A549 (cell line): Measurements from ENCODE around the gene CLPTM1. TPM values are rescaled to one million over a fixed set of nuclear protein-coding genes. Genes with fewer than 3 reads are reported as not detected.

Source experiments
- ATAC-seq, 2 experiments: fragments of 200-7000 bp in 1 of 2; fragments of >200 bp in 1 of 2; cut with Nextera tagmentation in 1 of 2; cut with Tn5 transposase in 1 of 2; 3 replicates each; pipeline versions ENCODE4 v1.8.0 to v1.9.1; 2018 to 2020; ENCODE audit warnings: mild to moderate bottlenecking in 1 of 2, moderate library complexity in 1 of 2
- CTCF ChIA-PET: fragments of 300-600 bp; sonication (Branson Sonifier 250); formaldehyde crosslinking; extraction: SDS; loops from one replicate; lab custom pipeline; 2021; ENCODE audit warnings: antibody characterized with exemption, inconsistent platforms; lab: Yijun Ruan, JAX
- POLR2A ChIA-PET: fragments of 350-600 bp; formaldehyde crosslinking; extraction: SDS; loops from one replicate; lab custom pipeline; 2021; ENCODE audit warnings: antibody characterized with exemption, inconsistent platforms; lab: Yijun Ruan, JAX
- DNase-seq, 2 experiments: peaks; one replicate each; pipeline versions ENCODE4 v3.0.0 to v3.0.0-alpha.2; 2011 to 2016; ENCODE audit warnings: low read depth in 1 of 2, low spot score in 1 of 2
- FAIRE-seq: peaks from 2 replicates; lab custom pipeline; 2011; peaks lifted over from hg19 to GRCh38; lab: Jason Lieb, UNC
- H3K27ac ChIP-seq, 2 experiments: fragments of >200 bp; sonication (Bioruptor Twin); formaldehyde crosslinking; 3 replicates each; pipeline ENCODE4 v1.5.1; 2016 to 2017
- H3K4me1 ChIP-seq: fragments of >200 bp; sonication (Bioruptor Twin); formaldehyde crosslinking; 3 replicates; pipeline ENCODE4 v1.6.1; 2016
- H3K4me2 ChIP-seq: fragments of >200 bp; sonication (Bioruptor Twin); formaldehyde crosslinking; 3 replicates; pipeline ENCODE4 v1.6.1; 2016
- H3K4me3 ChIP-seq: fragments of >200 bp; sonication (Bioruptor Twin); formaldehyde crosslinking; 3 replicates; pipeline ENCODE4 v1.5.1; 2016
- H3K9me3 ChIP-seq: fragments of >200 bp; sonication (Bioruptor Twin); formaldehyde crosslinking; 3 replicates; pipeline ENCODE4 v1.6.1; 2016
- BHLHE40 ChIP-seq: IDR thresholded peaks from 2 replicates; pipeline ENCODE4 v1.6.1; 2012; ENCODE audit warnings: low read depth, low read length, inconsistent platforms
- CBX2 ChIP-seq: fragments of 200-600 bp; sonication (generic); IDR thresholded peaks from 2 replicates; pipeline ENCODE4 v1.6.1; 2016; ENCODE audit warnings: low read depth, mild to moderate bottlenecking, borderline replicate concordance
- CBX8 ChIP-seq: fragments of 200-600 bp; sonication (generic); IDR thresholded peaks from 2 replicates; pipeline ENCODE4 v1.6.1; 2016
- CEBPB ChIP-seq, 2 experiments: fragments of >200 bp in 1 of 2; sonication (Bioruptor Twin) in 1 of 2; formaldehyde crosslinking in 1 of 2; IDR thresholded peaks; 2 replicates each; pipeline ENCODE4 v1.6.1; 2012 to 2016
- EHF ChIP-seq: fragments of 250-450 bp; sonication (Bioruptor Pico); IDR thresholded peaks from 2 replicates; pipeline ENCODE4 v1.5.0; 2020; ENCODE audit warnings: mild to moderate bottlenecking
- EHMT2 ChIP-seq: fragments of 200-600 bp; sonication (generic); IDR thresholded peaks from 2 replicates; pipeline ENCODE4 v1.6.1; 2016; ENCODE audit warnings: antibody characterized with exemption, low read depth, mild to moderate bottlenecking, moderate library complexity
- ESRRA ChIP-seq: fragments of 150-350 bp; IDR thresholded peaks from 2 replicates; pipeline ENCODE4 v1.6.1; 2014; ENCODE audit warnings: mild to moderate bottlenecking, low read length, borderline replicate concordance
- FOSL2 ChIP-seq, 2 experiments: fragments of 450-650 bp in 1 of 2; fragments of >200 bp in 1 of 2; sonication (Bioruptor Twin) in 1 of 2; formaldehyde crosslinking; IDR thresholded peaks; 2 replicates each; pipeline versions ENCODE4 v1.5.0 to v1.6.1; 2016 to 2020; ENCODE audit warnings: mild to moderate bottlenecking in 1 of 2, moderate library complexity in 1 of 2
- FOXS1 ChIP-seq: fragments of 250-450 bp; sonication (Bioruptor Pico); IDR thresholded peaks from 2 replicates; pipeline ENCODE4 v1.5.0; 2020; ENCODE audit warnings: mild to moderate bottlenecking, moderate library complexity
- GATA3 ChIP-seq: IDR thresholded peaks from 2 replicates; pipeline ENCODE4 v1.6.1; 2012; ENCODE audit warnings: borderline replicate concordance
- HDAC2 ChIP-seq: fragments of 200-600 bp; sonication (generic); IDR thresholded peaks from 2 replicates; pipeline ENCODE4 v1.6.1; 2016
- HOXB13 ChIP-seq: fragments of 250-450 bp; sonication (Bioruptor Pico); IDR thresholded peaks from 2 replicates; pipeline ENCODE4 v1.5.0; 2020; ENCODE audit warnings: low read depth, mild to moderate bottlenecking, moderate library complexity
- KDM5A ChIP-seq: fragments of 200-600 bp; sonication (generic); IDR thresholded peaks from 2 replicates; pipeline ENCODE4 v1.6.1; 2016; ENCODE audit warnings: antibody characterized with exemption, mild to moderate bottlenecking
- NFE2L2 ChIP-seq: fragments of 150-350 bp; conservative IDR thresholded peaks from 2 replicates; pipeline ENCODE4 v1.6.1; 2014; ENCODE audit warnings: low read length
- NPAS2 ChIP-seq: fragments of 250-450 bp; sonication (Bioruptor Pico); IDR thresholded peaks from 2 replicates; pipeline ENCODE4 v1.8.0; 2022; ENCODE audit warnings: mild to moderate bottlenecking, moderate library complexity, borderline replicate concordance
- PHF8 ChIP-seq: fragments of 200-600 bp; sonication (generic); IDR thresholded peaks from 2 replicates; pipeline ENCODE4 v1.6.1; 2016; ENCODE audit warnings: low read depth, mild to moderate bottlenecking, antibody characterized with exemption, moderate library complexity, borderline replicate concordance
- POLR2A ChIP-seq: IDR thresholded peaks from 2 replicates; pipeline ENCODE4 v1.6.1; 2012; ENCODE audit warnings: mild to moderate bottlenecking, low read length
- POLR2AphosphoS2 ChIP-seq: conservative IDR thresholded peaks from 2 replicates; pipeline ENCODE4 v1.6.1; 2012; ENCODE audit warnings: low read length, improper control_type of control experiment, inconsistent platforms
- RAD21 ChIP-seq, 2 experiments: fragments of >200 bp in 1 of 2; sonication (Bioruptor Twin) in 1 of 2; formaldehyde crosslinking in 1 of 2; IDR thresholded peaks in 1 of 2; conservative IDR thresholded peaks in 1 of 2; 2 replicates in 1 of 2; 3 replicates in 1 of 2; pipeline ENCODE4 v1.6.1; 2012 to 2018; ENCODE audit warnings: inconsistent platforms in 1 of 2
- RARB ChIP-seq: fragments of 250-450 bp; sonication (Bioruptor Pico); IDR thresholded peaks from 2 replicates; pipeline ENCODE4 v1.8.0; 2021; ENCODE audit warnings: mild to moderate bottlenecking, moderate library complexity
- RFX5 ChIP-seq: fragments of 450-650 bp; IDR thresholded peaks from 2 replicates; pipeline ENCODE4 v1.7.1; 2014; ENCODE audit warnings: antibody characterized with exemption, mild to moderate bottlenecking, moderate library complexity
- RNF2 ChIP-seq: fragments of 200-600 bp; sonication (generic); IDR thresholded peaks from 2 replicates; pipeline ENCODE4 v1.6.1; 2016; ENCODE audit warnings: low read depth, mild to moderate bottlenecking, antibody characterized with exemption, moderate library complexity, borderline replicate concordance
- SMC3 ChIP-seq: fragments of >200 bp; sonication (Bioruptor Twin); formaldehyde crosslinking; IDR thresholded peaks from 3 replicates; pipeline ENCODE4 v1.6.1; 2018; ENCODE audit warnings: inconsistent platforms
- SREBF2 ChIP-seq: fragments of 450-650 bp; IDR thresholded peaks from 2 replicates; pipeline ENCODE4 v1.6.1; 2014; ENCODE audit warnings: mild to moderate bottlenecking, moderate library complexity
- TP53 ChIP-seq: fragments of 250-450 bp; sonication (Bioruptor Pico); IDR thresholded peaks from 2 replicates; pipeline ENCODE4 v1.5.0; 2021; ENCODE audit warnings: mild to moderate bottlenecking, moderate library complexity
- WGBS: methylation state at CpG from one replicate; pipeline ENCODE4 v1.1.6; 2017; ENCODE audit errors: missing lambda C conversion rate; 5-methylcytosine and 5-hydroxymethylcytosine counted together
- polyA plus RNA-seq, 4 experiments: library from polyadenylated mRNA; depleted of rRNA in 3 of 4; stranded (reverse); fragments of >200 nt; fragmentation: RNase III in 1 of 4; extraction: RNeasy Plus Mini Kit Qiagen cat#74134 plus additional on column Dnase treatment in 1 of 4; gene quantifications; 2 replicates in 3 of 4; 3 replicates in 1 of 4; pipeline ENCODE4 v1.2.3, GENCODE V29; 2011 to 2017
- TF ChIP-seq, protein P1 (sequence below): fragments of 150-350 bp; IDR thresholded peaks from 2 replicates; pipeline ENCODE4 v1.6.1; 2014; ENCODE audit warnings: low read depth, mild to moderate bottlenecking, low read length
- TF ChIP-seq, protein P2 (sequence below): fragments of 250-450 bp; sonication (Bioruptor Pico); IDR thresholded peaks from 2 replicates; pipeline ENCODE4 v1.5.0; 2020; ENCODE audit warnings: low read depth, mild to moderate bottlenecking, moderate library complexity
- TF ChIP-seq, protein P3 (sequence below): fragments of 200-600 bp; sonication (generic); IDR thresholded peaks from 2 replicates; pipeline ENCODE4 v1.6.1; 2016; ENCODE audit warnings: antibody characterized with exemption, mild to moderate bottlenecking, moderate library complexity
- TF ChIP-seq, protein P4 (sequence below): IDR thresholded peaks from 2 replicates; pipeline ENCODE4 v1.6.1; 2012; ENCODE audit warnings: low read depth, borderline replicate concordance
- TF ChIP-seq, protein P5 (sequence below): fragments of >200 bp; sonication (Bioruptor Twin); formaldehyde crosslinking; IDR thresholded peaks from 2 replicates; pipeline ENCODE4 v1.6.1; 2016

The CLPTM1 gene
- polyA plus RNA-seq, 2 of the 4 experiments (the other 2 are of a cell fraction) = 99.3 to 188 TPM

DNA sequence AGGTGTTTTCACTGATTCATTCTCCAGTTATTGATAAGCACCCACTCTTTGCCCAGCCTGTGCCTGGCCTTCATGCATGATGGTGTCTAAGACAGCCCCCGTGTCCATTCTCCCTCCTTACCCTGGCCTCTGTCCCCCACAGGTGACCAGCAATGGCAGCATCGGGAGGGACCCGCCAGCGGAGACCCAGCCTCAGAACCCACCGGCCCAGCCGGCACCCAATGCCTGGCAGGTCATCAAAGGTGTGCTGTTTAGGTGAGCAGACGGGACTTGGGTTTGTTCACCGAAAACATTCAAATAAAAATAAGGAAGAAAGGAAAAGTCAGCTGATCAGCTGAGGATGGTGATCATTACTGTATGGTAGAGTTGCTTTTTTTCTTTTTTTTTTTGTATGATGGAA is 6.6 kb downstream of the CLPTM1 start:
- TF ChIP-seq HOXB13 (CRISPR knock-in tag) = no peak
- TF ChIP-seq NPAS2 = no peak
- no peak for TF ChIP-seq GATA3
- no peak for TF ChIP-seq RNF2
- no peak for TF ChIP-seq RARB (CRISPR knock-in tag)
- TF ChIP-seq, protein P1, sequence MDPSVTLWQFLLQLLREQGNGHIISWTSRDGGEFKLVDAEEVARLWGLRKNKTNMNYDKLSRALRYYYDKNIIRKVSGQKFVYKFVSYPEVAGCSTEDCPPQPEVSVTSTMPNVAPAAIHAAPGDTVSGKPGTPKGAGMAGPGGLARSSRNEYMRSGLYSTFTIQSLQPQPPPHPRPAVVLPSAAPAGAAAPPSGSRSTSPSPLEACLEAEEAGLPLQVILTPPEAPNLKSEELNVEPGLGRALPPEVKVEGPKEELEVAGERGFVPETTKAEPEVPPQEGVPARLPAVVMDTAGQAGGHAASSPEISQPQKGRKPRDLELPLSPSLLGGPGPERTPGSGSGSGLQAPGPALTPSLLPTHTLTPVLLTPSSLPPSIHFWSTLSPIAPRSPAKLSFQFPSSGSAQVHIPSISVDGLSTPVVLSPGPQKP = no peak
- TF ChIP-seq RFX5 = no peak
- no peak for TF ChIP-seq HDAC2
- TF ChIP-seq, protein P2, sequence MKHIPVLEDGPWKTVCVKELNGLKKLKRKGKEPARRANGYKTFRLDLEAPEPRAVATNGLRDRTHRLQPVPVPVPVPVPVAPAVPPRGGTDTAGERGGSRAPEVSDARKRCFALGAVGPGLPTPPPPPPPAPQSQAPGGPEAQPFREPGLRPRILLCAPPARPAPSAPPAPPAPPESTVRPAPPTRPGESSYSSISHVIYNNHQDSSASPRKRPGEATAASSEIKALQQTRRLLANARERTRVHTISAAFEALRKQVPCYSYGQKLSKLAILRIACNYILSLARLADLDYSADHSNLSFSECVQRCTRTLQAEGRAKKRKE (CRISPR knock-in tag) = no peak
- no peak for TF ChIP-seq POLR2AphosphoS2
- TF ChIP-seq CEBPB (IDR thresholded peaks at IDR 0.05) = no peak
- no peak for TF ChIP-seq BHLHE40
- TF ChIP-seq SMC3 = no peak
- TF ChIP-seq POLR2A = no peak
- TF ChIP-seq, protein P3, sequence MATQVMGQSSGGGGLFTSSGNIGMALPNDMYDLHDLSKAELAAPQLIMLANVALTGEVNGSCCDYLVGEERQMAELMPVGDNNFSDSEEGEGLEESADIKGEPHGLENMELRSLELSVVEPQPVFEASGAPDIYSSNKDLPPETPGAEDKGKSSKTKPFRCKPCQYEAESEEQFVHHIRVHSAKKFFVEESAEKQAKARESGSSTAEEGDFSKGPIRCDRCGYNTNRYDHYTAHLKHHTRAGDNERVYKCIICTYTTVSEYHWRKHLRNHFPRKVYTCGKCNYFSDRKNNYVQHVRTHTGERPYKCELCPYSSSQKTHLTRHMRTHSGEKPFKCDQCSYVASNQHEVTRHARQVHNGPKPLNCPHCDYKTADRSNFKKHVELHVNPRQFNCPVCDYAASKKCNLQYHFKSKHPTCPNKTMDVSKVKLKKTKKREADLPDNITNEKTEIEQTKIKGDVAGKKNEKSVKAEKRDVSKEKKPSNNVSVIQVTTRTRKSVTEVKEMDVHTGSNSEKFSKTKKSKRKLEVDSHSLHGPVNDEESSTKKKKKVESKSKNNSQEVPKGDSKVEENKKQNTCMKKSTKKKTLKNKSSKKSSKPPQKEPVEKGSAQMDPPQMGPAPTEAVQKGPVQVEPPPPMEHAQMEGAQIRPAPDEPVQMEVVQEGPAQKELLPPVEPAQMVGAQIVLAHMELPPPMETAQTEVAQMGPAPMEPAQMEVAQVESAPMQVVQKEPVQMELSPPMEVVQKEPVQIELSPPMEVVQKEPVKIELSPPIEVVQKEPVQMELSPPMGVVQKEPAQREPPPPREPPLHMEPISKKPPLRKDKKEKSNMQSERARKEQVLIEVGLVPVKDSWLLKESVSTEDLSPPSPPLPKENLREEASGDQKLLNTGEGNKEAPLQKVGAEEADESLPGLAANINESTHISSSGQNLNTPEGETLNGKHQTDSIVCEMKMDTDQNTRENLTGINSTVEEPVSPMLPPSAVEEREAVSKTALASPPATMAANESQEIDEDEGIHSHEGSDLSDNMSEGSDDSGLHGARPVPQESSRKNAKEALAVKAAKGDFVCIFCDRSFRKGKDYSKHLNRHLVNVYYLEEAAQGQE = no peak
- no peak for TF ChIP-seq CBX8
- no peak for TF ChIP-seq EHF (CRISPR knock-in tag)
- TF ChIP-seq PHF8 = no peak
- no peak for TF ChIP-seq TP53 (CRISPR knock-in tag)
- no peak for TF ChIP-seq FOSL2 (IDR thresholded peaks at IDR 0.05)
- no peak for TF ChIP-seq FOSL2 (CRISPR knock-in tag; IDR thresholded peaks at IDR 0.05)
- Histone ChIP-seq H3K9me3 (no peaks in the 10 kb centered on the region), H3K4me2 (no peak overlapping the region), H3K4me1 (peaks cover 7% of the 10 kb centered on the region; the same call in 1 of the 3 replicates), H3K27ac (no peak overlapping the region), H3K4me3 (no peak overlapping the region)
- 95% methylated on average over 8 of the region's 8 CpGs for WGBS
- ChIA-PET CTCF (interaction anchor here (1.0 to 5.2 kb wide), 3 partner anchors 10 to 98 kb away, joined by 4 to 33 read pairs (median 7); no protein-coding TSS in a partner anchor), POLR2A (no interaction called here)
- FAIRE-seq (no peak), DNase-seq (no peak), ATAC-seq (no peak)

DNA sequence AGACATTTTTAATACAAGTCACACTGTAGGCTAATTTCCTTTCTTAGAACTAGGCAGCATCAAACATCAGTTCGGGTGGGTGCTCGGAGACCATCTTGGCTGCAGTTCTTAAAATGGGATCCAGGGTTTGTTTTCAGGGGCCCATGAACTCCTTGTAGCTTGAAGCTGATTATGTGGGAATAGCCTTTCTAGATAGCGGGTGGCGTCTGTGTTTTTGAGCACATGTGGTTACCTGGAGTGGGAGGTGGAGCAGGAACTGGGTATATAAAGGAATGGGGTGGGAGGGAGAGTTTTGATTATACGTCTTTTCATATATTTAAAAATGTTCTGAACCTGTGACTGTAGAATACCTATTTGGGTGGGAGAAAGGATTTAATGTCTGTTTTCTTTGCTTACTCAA is 12.9 kb downstream of the CLPTM1 start:
- FAIRE-seq (no peak), ATAC-seq (no peak), DNase-seq (no peak)
- Histone ChIP-seq H3K4me2 (no peak overlapping the region), H3K4me3 (no peak overlapping the region), H3K27ac (no peak overlapping the region), H3K9me3 (no peaks in the 10 kb centered on the region), H3K4me1 (no peaks in the 10 kb centered on the region)
- TF ChIP-seq POLR2AphosphoS2 (no peak), KDM5A (no peak), FOSL2 (IDR thresholded peaks at IDR 0.05) (no peak), FOSL2 (CRISPR knock-in tag; IDR thresholded peaks at IDR 0.05) (no peak), HOXB13 (CRISPR knock-in tag) (no peak), RAD21 (conservative IDR thresholded peaks at IDR 0.05 in 1 of 2, IDR thresholded peaks at IDR 0.05 in 1 of 2) (no peak), EHMT2 (no peak), NFE2L2 (no peak), CBX2 (no peak), FOXS1 (CRISPR knock-in tag) (no peak), SREBF2 (no peak), ESRRA (no peak), HDAC2 (no peak), CBX8 (no peak)
- TF ChIP-seq, protein P4, sequence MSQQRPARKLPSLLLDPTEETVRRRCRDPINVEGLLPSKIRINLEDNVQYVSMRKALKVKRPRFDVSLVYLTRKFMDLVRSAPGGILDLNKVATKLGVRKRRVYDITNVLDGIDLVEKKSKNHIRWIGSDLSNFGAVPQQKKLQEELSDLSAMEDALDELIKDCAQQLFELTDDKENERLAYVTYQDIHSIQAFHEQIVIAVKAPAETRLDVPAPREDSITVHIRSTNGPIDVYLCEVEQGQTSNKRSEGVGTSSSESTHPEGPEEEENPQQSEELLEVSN = no peak
- TF ChIP-seq, protein P5, sequence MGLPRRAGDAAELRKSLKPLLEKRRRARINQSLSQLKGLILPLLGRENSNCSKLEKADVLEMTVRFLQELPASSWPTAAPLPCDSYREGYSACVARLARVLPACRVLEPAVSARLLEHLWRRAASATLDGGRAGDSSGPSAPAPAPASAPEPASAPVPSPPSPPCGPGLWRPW = no peak
- ChIA-PET POLR2A (no interaction called here), CTCF (interaction anchor here (0.9 to 4.2 kb wide), 2 partner anchors 16 to 92 kb away, joined by 3 to 21 read pairs; no protein-coding TSS in a partner anchor)
- 97% methylated on average over 5 of the region's 5 CpGs for WGBS
